ENCODE results near the gene TXN. TPM values are rescaled to one million over a fixed set of nuclear protein-coding genes. Genes with fewer than 3 reads are reported as not detected.

The TXN gene
- total RNA-seq, 4 donors from 2014 or later, result 44.9 to 130 (median 58.5) TPM

DNA sequence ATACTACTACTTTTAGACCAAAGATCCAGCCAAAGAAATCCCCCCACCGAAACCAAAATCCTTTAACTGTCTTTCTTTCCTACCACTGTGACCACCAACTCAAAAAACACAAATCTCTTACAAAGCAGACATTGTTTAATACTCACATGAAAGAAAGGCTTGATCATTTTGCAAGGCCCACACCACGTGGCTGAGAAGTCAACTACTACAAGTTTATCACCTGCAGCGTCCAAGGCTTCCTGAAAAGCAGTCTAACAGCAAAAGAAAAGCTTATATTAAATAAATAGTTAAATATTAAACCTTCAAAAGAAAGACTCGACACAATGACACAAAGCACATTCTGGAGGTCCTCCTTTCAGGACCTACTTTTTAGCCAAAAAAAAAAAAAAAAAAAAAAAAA lies 5.1 kb downstream of the TXN start:
- Histone ChIP-seq H3K27ac (no peak overlapping the region), H3K36me3 (peaks cover 0 to 36% of the 10 kb centered on the region in 2 donors), H3K27me3 (no peaks in the 10 kb centered on the region), H3K4me1 (peaks cover 0 to 9% of the 10 kb centered on the region in 2 donors), H3K4me3 (no peak overlapping the region), H3K9me3 (no peaks in the 10 kb centered on the region)
- intact Hi-C loops (cut with DNase I; ENCODE audit: low total_unique reads), result no loop called here
- DNase-seq (no peak), ATAC-seq (no peak)
- TF ChIP-seq POLR2A (IDR thresholded peaks at IDR 0.05), result no peak
- TF ChIP-seq, protein P1, sequence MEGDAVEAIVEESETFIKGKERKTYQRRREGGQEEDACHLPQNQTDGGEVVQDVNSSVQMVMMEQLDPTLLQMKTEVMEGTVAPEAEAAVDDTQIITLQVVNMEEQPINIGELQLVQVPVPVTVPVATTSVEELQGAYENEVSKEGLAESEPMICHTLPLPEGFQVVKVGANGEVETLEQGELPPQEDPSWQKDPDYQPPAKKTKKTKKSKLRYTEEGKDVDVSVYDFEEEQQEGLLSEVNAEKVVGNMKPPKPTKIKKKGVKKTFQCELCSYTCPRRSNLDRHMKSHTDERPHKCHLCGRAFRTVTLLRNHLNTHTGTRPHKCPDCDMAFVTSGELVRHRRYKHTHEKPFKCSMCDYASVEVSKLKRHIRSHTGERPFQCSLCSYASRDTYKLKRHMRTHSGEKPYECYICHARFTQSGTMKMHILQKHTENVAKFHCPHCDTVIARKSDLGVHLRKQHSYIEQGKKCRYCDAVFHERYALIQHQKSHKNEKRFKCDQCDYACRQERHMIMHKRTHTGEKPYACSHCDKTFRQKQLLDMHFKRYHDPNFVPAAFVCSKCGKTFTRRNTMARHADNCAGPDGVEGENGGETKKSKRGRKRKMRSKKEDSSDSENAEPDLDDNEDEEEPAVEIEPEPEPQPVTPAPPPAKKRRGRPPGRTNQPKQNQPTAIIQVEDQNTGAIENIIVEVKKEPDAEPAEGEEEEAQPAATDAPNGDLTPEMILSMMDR (IDR thresholded peaks at IDR 0.05 in 4 of 5, conservative IDR thresholded peaks at IDR 0.05 in 1 of 5), result no peak
- in situ Hi-C loops (cut with MboI; ENCODE audit: low sequenced_read_pairs in 4 of 4), result no loop called here

DNA sequence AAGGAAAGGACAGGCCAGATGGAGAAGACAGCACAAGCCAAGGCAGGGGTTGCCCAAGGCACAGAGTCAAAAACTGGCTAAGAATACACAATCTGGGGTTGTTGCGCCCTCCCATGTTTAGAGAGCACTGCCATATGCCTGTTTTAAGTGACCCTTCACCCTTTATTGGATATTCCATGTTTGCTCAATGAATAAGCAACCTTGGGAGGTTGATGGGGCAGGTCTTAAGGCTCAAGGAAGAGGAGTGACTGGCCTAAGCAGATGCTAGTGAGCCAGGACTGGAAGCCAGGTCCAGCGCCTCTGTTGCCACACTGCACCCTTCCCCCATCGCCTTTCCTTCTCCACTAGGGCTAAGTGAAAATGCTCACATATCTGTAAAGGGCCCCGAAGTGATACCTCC lies 6.7 kb downstream of the TXN start:
- in situ Hi-C loops (cut with MboI; ENCODE audit: low sequenced_read_pairs in 4 of 4) (no loop called here), intact Hi-C loops (cut with DNase I; ENCODE audit: low total_unique reads) (no loop called here)
- Histone ChIP-seq H3K36me3 (peaks cover 0 to 48% of the 10 kb centered on the region in 2 donors), H3K27ac (no peak overlapping the region), H3K4me3 (no peak overlapping the region), H3K27me3 (no peaks in the 10 kb centered on the region), H3K4me1 (peaks cover under 1 to 8% of the 10 kb centered on the region in 2 donors), H3K9me3 (no peaks in the 10 kb centered on the region)
- ATAC-seq, result no peak
- no peak for DNase-seq
- TF ChIP-seq POLR2A (IDR thresholded peaks at IDR 0.05), result no peak
- TF ChIP-seq, protein P1 (IDR thresholded peaks at IDR 0.05 in 4 of 5, conservative IDR thresholded peaks at IDR 0.05 in 1 of 5), result no peak

DNA sequence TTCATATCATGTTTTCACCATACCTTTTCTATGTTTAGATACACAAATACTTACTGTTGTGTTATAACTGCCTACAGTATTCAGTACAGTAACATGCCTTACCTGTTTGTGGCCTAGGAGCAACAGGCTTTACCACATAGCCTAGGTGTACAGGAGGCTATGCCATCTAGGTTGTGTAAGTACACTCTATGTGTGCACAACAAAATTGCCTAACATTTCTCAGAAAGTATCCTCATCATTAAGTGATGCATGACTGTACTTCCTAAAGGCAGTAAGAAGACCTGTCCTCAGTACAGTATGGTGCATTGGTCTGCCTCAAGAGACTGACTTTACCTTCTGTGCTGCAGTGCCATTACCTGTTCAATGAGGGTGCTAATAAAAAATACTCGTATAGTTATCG lies 7.9 kb downstream of the TXN start:
- Histone ChIP-seq H3K27me3 (no peaks in the 10 kb centered on the region), H3K4me3 (no peak overlapping the region), H3K27ac (no peak overlapping the region), H3K9me3 (no peaks in the 10 kb centered on the region), H3K4me1 (peaks cover 3 to 7% of the 10 kb centered on the region in 2 donors), H3K36me3 (peaks cover 0 to 60% of the 10 kb centered on the region in 2 donors)
- in situ Hi-C loops (cut with MboI; ENCODE audit: low sequenced_read_pairs in 4 of 4), result no loop called here
- intact Hi-C loops (cut with DNase I; ENCODE audit: low total_unique reads), result no loop called here
- DNase-seq (no peak), ATAC-seq (no peak)
- TF ChIP-seq, protein P1 (IDR thresholded peaks at IDR 0.05 in 4 of 5, conservative IDR thresholded peaks at IDR 0.05 in 1 of 5), result no peak
- TF ChIP-seq POLR2A (IDR thresholded peaks at IDR 0.05), result no peak

GRCh38 chr9:110246214-110246613 lies 10.1 kb downstream of the TXN start:
- intact Hi-C loops (cut with DNase I; ENCODE audit: low total_unique reads), result no loop called here
- peaks cover 3 to 7% of the 10 kb centered on the region in 2 donors for H3K4me1 ChIP-seq
- H3K27me3 ChIP-seq, result no peaks in the 10 kb centered on the region
- H3K36me3 ChIP-seq, result peaks cover 0 to 72% of the 10 kb centered on the region in 2 donors
- ATAC-seq, result no peak
- in situ Hi-C loops (cut with MboI; ENCODE audit: low sequenced_read_pairs in 4 of 4), result no loop called here
- no peak overlapping the region for H3K27ac ChIP-seq
- H3K4me3 ChIP-seq, result no peak overlapping the region
- H3K9me3 ChIP-seq, result no peaks in the 10 kb centered on the region
- TF ChIP-seq POLR2A (IDR thresholded peaks at IDR 0.05), result no peak
- TF ChIP-seq, protein P1 (IDR thresholded peaks at IDR 0.05 in 4 of 5, conservative IDR thresholded peaks at IDR 0.05 in 1 of 5), result no peak
- DNase-seq, result no peak

GRCh38 chr9:110244616-110245015 lies 11.7 kb downstream of the TXN start:
- no peak for TF ChIP-seq POLR2A (IDR thresholded peaks at IDR 0.05)
- TF ChIP-seq, protein P1 (IDR thresholded peaks at IDR 0.05 in 4 of 5, conservative IDR thresholded peaks at IDR 0.05 in 1 of 5), result no peak
- Histone ChIP-seq H3K4me3 (no peak overlapping the region), H3K36me3 (peaks cover 0 to 62% of the 10 kb centered on the region in 2 donors), H3K4me1 (peaks cover 3 to 7% of the 10 kb centered on the region in 2 donors), H3K9me3 (no peaks in the 10 kb centered on the region), H3K27me3 (no peaks in the 10 kb centered on the region), H3K27ac (no peak overlapping the region)
- no peak for DNase-seq
- intact Hi-C loops (cut with DNase I; ENCODE audit: low total_unique reads) (no loop called here), in situ Hi-C loops (cut with MboI; ENCODE audit: low sequenced_read_pairs in 4 of 4) (no loop called here)
- ATAC-seq, result no peak

All from gastrocnemius medialis (tissue), 4 donors.